ENCODE data around the gene MYO5C.

The MYO5C gene

DNA sequence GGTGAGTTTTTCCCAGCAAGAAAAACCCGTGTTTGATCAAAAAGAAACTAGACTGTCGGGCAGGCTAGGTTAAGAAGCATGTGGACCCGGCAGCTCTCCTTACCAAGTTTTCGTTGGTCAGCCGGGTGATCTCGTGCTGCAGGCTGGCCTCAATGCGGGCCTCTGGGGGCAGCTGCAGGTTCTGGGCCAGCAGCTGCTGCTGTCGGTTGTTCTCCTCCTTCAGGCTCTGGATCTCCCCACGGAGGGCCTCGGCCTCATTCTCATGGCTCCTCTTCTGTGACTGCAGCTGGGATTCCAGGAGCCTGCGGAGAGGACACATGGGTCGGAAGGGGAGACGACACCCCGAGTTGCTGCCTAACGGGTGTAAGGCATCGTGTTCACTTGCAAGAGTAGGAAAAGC is 44.5 kb upstream of the MYO5C start:
- Histone ChIP-seq H2AK5ac (ENCODE audit: low read length, severe bottlenecking) (no peak overlapping the region), H2BK5ac (ENCODE audit: low read depth, low read length, poor library complexity, severe bottlenecking) (no peak overlapping the region), H3K4me2 (ENCODE audit: low read length, poor library complexity, severe bottlenecking) (no peak overlapping the region), H3K27me3 (ENCODE audit: control insufficient read depth in 1 of 2, insufficient read depth in 1 of 2, low read length in 2 of 2) (no peaks in the 10 kb centered on the region), H2BK120ac (ENCODE audit: low read depth, low read length) (no peak overlapping the region), H3K9ac (ENCODE audit: low read length) (no peak overlapping the region), H3K14ac (ENCODE audit: low read length in 2 of 2) (no peak overlapping the region), H3K36me3 (ENCODE audit: control insufficient read depth in 1 of 2, insufficient read depth in 2 of 2, low read depth in 1 of 2, low read length in 2 of 2) (peaks cover 6 to 39% of the 10 kb centered on the region in 2 experiments), H3K9me3 (ENCODE audit: control insufficient read depth, low read length) (no peaks in the 10 kb centered on the region), H3K23ac (ENCODE audit: low read length in 2 of 2) (no peak overlapping the region), H4K8ac (ENCODE audit: low read length) (no peak overlapping the region), H2BK12ac (ENCODE audit: low read length in 2 of 2) (no peak overlapping the region), H3K4me1 (ENCODE audit: control insufficient read depth, insufficient read depth, low read depth, low read length) (peaks cover 7% of the 10 kb centered on the region), H3K4me3 (ENCODE audit: insufficient read depth in 1 of 2, low read depth in 1 of 2, low read length in 2 of 2) (no peak overlapping the region), H3K18ac (ENCODE audit: low read depth in 1 of 2, low read length in 2 of 2) (no peak overlapping the region), H3K4ac (ENCODE audit: low read depth in 1 of 2, low read length in 2 of 2) (no peak overlapping the region), H2AFZ (ENCODE audit: low read depth, low read length) (no peak overlapping the region), H3K79me1 (replicated peaks; ENCODE audit: low read length, poor library complexity, severe bottlenecking) (peaks cover 2% of the 10 kb centered on the region), H2BK15ac (ENCODE audit: low read depth, poor library complexity, severe bottlenecking) (no peak overlapping the region), H3K27ac (ENCODE audit: low read length, poor library complexity, severe bottlenecking) (no peak overlapping the region), H4K91ac (ENCODE audit: low read length) (no peak overlapping the region)
- 94% methylated on average over 16 of the region's 16 CpGs for WGBS
- DNase-seq: no peak

DNA sequence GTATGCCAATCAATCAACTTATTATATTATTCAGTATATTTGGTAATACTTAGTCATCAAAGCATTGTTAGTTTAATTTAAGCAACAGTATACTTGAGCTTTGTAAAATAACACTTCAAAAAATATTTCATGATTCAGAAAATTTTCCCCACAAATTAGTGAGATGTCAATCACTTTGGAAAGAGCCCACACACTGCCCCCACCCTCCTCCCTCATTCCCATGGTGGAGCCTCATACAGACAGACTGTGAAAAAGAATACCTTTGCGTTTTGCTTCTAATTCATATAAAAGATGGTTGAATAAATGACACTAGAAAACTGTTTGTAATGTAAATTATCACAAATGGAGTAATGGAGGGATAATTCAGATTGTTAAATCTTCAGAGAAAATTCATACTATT is 43.3 kb upstream of the MYO5C start:
- Histone ChIP-seq H2BK15ac (ENCODE audit: low read depth, poor library complexity, severe bottlenecking) (no peak overlapping the region), H3K27ac (ENCODE audit: low read length, poor library complexity, severe bottlenecking) (no peak overlapping the region), H3K14ac (ENCODE audit: low read length in 2 of 2) (no peak overlapping the region), H2AK5ac (ENCODE audit: low read length, severe bottlenecking) (no peak overlapping the region), H3K9ac (ENCODE audit: low read length) (no peak overlapping the region), H3K18ac (ENCODE audit: low read depth in 1 of 2, low read length in 2 of 2) (no peak overlapping the region), H2AFZ (ENCODE audit: low read depth, low read length) (no peak overlapping the region), H3K79me1 (replicated peaks; ENCODE audit: low read length, poor library complexity, severe bottlenecking) (peaks cover 2% of the 10 kb centered on the region), H4K8ac (ENCODE audit: low read length) (no peak overlapping the region), H3K27me3 (ENCODE audit: control insufficient read depth in 1 of 2, insufficient read depth in 1 of 2, low read length in 2 of 2) (no peaks in the 10 kb centered on the region), H3K23ac (ENCODE audit: low read length in 2 of 2) (no peak overlapping the region), H2BK12ac (ENCODE audit: low read length in 2 of 2) (no peak overlapping the region), H3K4ac (ENCODE audit: low read depth in 1 of 2, low read length in 2 of 2) (no peak overlapping the region), H3K4me3 (ENCODE audit: insufficient read depth in 1 of 2, low read depth in 1 of 2, low read length in 2 of 2) (no peak overlapping the region), H3K36me3 (ENCODE audit: control insufficient read depth in 1 of 2, insufficient read depth in 2 of 2, low read depth in 1 of 2, low read length in 2 of 2) (peaks cover 6 to 35% of the 10 kb centered on the region in 2 experiments), H3K4me2 (ENCODE audit: low read length, poor library complexity, severe bottlenecking) (no peak overlapping the region), H3K4me1 (ENCODE audit: control insufficient read depth, insufficient read depth, low read depth, low read length) (peaks cover 6% of the 10 kb centered on the region), H2BK120ac (ENCODE audit: low read depth, low read length) (no peak overlapping the region), H3K9me3 (ENCODE audit: control insufficient read depth, low read length) (no peaks in the 10 kb centered on the region), H2BK5ac (ENCODE audit: low read depth, low read length, poor library complexity, severe bottlenecking) (no peak overlapping the region), H4K91ac (ENCODE audit: low read length) (no peak overlapping the region)
- DNase-seq: no peak
- no CpG with 5 or more reads among the region's 1 CpG for WGBS

DNA sequence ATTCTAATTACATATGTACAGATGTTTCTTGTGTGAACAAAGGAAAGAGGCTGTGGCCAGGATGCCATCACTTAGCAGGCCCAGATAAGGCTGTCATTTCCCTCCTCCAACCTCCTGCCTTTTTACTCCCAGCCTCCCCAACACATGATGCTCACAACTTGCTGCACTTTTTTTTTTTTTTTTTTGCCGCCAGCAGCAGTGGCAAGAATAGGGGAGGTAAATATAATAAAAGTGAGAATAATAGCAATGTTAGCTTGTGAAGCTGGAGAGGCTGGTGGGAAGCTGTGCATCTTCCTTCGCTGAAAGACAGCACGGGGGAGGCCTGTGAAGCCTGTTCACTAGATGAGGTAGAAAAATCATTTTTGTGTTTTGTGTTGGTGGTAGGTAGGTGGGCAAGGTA is 42.5 kb upstream of the MYO5C start:
- Histone ChIP-seq H4K91ac (ENCODE audit: low read length) (no peak overlapping the region), H3K4me1 (ENCODE audit: control insufficient read depth, insufficient read depth, low read depth, low read length) (peaks cover 6% of the 10 kb centered on the region), H2BK5ac (ENCODE audit: low read depth, low read length, poor library complexity, severe bottlenecking) (no peak overlapping the region), H3K27ac (ENCODE audit: low read length, poor library complexity, severe bottlenecking) (no peak overlapping the region), H2BK120ac (ENCODE audit: low read depth, low read length) (no peak overlapping the region), H3K4ac (ENCODE audit: low read depth in 1 of 2, low read length in 2 of 2) (no peak overlapping the region), H2AK5ac (ENCODE audit: low read length, severe bottlenecking) (no peak overlapping the region), H3K27me3 (ENCODE audit: control insufficient read depth in 1 of 2, insufficient read depth in 1 of 2, low read length in 2 of 2) (no peaks in the 10 kb centered on the region), H3K9me3 (ENCODE audit: control insufficient read depth, low read length) (no peaks in the 10 kb centered on the region), H3K18ac (ENCODE audit: low read depth in 1 of 2, low read length in 2 of 2) (no peak overlapping the region), H4K8ac (ENCODE audit: low read length) (no peak overlapping the region), H3K9ac (ENCODE audit: low read length) (no peak overlapping the region), H3K14ac (ENCODE audit: low read length in 2 of 2) (no peak overlapping the region), H3K4me2 (ENCODE audit: low read length, poor library complexity, severe bottlenecking) (no peak overlapping the region), H2BK12ac (ENCODE audit: low read length in 2 of 2) (no peak overlapping the region), H3K36me3 (ENCODE audit: control insufficient read depth in 1 of 2, insufficient read depth in 2 of 2, low read depth in 1 of 2, low read length in 2 of 2) (peaks cover 6 to 35% of the 10 kb centered on the region in 2 experiments), H2BK15ac (ENCODE audit: low read depth, poor library complexity, severe bottlenecking) (no peak overlapping the region), H3K4me3 (ENCODE audit: insufficient read depth in 1 of 2, low read depth in 1 of 2, low read length in 2 of 2) (no peak overlapping the region), H2AFZ (ENCODE audit: low read depth, low read length) (no peak overlapping the region), H3K23ac (ENCODE audit: low read length in 2 of 2) (no peak overlapping the region), H3K79me1 (replicated peaks; ENCODE audit: low read length, poor library complexity, severe bottlenecking) (peaks cover 2% of the 10 kb centered on the region)
- 95% methylated on average over 2 of the region's 3 CpGs for WGBS
- peak; percentile 12 for DNase-seq

DNA sequence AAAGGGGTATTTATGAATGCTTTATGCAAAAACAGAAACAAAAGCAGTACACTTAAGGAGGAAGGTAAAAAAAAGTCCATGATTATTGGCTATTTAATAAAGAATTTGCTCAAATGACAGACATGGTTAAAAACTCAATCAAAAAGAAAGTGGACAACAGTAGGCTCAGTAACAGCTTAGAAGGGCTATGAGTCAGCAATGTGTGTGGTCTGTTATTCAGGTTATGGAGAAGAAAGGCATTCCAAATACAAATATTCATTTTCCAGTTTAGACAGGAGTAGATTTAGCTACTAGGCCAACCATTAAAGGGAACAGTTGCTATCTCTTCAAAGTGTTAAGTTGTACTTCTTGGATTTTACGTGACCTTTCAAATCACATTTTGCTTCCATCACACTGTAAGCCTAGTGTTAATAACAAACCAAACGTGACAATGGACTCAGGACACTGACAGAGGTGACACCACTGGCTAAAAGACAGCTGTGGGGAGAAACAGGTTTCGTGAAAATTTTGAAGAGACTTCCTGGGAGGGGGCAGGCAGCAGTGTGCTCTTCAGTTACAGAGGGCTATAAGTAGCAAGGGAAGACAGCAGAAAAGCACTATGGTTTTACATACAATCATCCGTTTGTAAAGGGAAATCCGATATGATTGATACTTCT is 41.7 kb upstream of the MYO5C start:
- H3K4me3 ChIP-seq (ENCODE audit: insufficient read depth in 1 of 2, low read depth in 1 of 2, low read length in 2 of 2): no peak overlapping the region
- H4K8ac ChIP-seq (ENCODE audit: low read length): no peak overlapping the region
- H2BK15ac ChIP-seq (ENCODE audit: low read depth, poor library complexity, severe bottlenecking): no peak overlapping the region
- no peak overlapping the region for H2BK5ac ChIP-seq (ENCODE audit: low read depth, low read length, poor library complexity, severe bottlenecking)
- H3K4ac ChIP-seq (ENCODE audit: low read depth in 1 of 2, low read length in 2 of 2): no peak overlapping the region
- H3K79me1 ChIP-seq (replicated peaks; ENCODE audit: low read length, poor library complexity, severe bottlenecking): peaks cover 2% of the 10 kb centered on the region
- H3K4me1 ChIP-seq (ENCODE audit: control insufficient read depth, insufficient read depth, low read depth, low read length): peaks cover 6% of the 10 kb centered on the region
- no peak overlapping the region for H4K91ac ChIP-seq (ENCODE audit: low read length)
- H3K9ac ChIP-seq (ENCODE audit: low read length): peak overlapping the region; percentile 53
- no peaks in the 10 kb centered on the region for H3K9me3 ChIP-seq (ENCODE audit: control insufficient read depth, low read length)
- no peak overlapping the region for H3K23ac ChIP-seq (ENCODE audit: low read length in 2 of 2)
- H3K14ac ChIP-seq (ENCODE audit: low read length in 2 of 2): no peak overlapping the region
- H3K4me2 ChIP-seq (ENCODE audit: low read length, poor library complexity, severe bottlenecking): no peak overlapping the region
- no peak overlapping the region for H2BK12ac ChIP-seq (ENCODE audit: low read length in 2 of 2)
- H3K27ac ChIP-seq (ENCODE audit: low read length, poor library complexity, severe bottlenecking): peak overlapping the region; percentile 76
- H2AK5ac ChIP-seq (ENCODE audit: low read length, severe bottlenecking): peak overlapping the region; percentile 72
- no peaks in the 10 kb centered on the region for H3K27me3 ChIP-seq (ENCODE audit: control insufficient read depth in 1 of 2, insufficient read depth in 1 of 2, low read length in 2 of 2)
- DNase-seq: peak; percentile 53
- no peak overlapping the region for H2BK120ac ChIP-seq (ENCODE audit: low read depth, low read length)
- no peak overlapping the region for H2AFZ ChIP-seq (ENCODE audit: low read depth, low read length)
- WGBS: 58% methylated on average over 3 of the region's 5 CpGs
- peaks cover 6 to 31% of the 10 kb centered on the region in 2 experiments for H3K36me3 ChIP-seq (ENCODE audit: control insufficient read depth in 1 of 2, insufficient read depth in 2 of 2, low read depth in 1 of 2, low read length in 2 of 2)
- H3K18ac ChIP-seq (ENCODE audit: low read depth in 1 of 2, low read length in 2 of 2): no peak overlapping the region

Measured in mesenchymal stem cell (in vitro differentiated cells and primary cell).